HG02588 (cell line): ENCODE data around the gene PARP12.

Source experiments
- ATAC-seq: cut with Tn5 transposase; IDR thresholded peaks from one replicate; pipeline ENCODE4 v1.9.1; 2021; ENCODE audit warnings: mild to moderate bottlenecking, moderate library complexity; ENCODE audit not compliant: unreplicated experiment

PARP12 gene

DNA sequence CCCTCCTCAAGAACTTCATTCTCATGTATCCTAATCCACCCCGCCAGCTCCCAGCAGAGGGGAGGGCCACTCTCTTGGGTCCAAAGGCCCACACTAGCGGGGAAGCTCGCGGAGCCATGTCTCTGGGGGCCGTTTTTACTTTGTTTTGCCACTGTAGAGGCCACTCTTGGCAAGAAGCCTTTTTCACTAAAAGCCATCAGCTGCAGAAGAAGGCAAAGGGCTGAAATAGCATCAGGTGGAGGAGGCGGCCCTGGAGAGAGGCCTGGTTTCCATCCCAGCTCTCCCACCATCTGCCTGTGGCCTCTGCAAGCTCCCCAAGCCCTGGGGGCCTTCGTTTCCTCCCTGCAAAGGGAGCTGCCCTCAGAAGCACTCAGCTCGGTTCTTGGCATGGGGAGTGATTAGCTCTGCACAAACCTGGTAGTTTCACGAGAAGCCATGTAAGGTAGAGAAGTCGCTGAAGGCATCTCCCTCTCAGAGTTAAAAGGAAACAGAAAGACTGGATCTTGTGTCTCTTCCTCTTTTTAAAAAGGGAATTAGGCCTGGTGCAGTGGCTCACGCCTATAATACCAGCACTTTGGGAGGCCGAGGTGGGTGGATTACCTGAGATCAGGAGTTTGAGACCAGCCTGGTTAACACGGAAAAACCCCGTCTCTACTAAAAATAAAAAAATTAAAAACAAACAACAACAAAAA is 70.3 kb downstream of the PARP12 start:
- ATAC-seq: no peak

DNA sequence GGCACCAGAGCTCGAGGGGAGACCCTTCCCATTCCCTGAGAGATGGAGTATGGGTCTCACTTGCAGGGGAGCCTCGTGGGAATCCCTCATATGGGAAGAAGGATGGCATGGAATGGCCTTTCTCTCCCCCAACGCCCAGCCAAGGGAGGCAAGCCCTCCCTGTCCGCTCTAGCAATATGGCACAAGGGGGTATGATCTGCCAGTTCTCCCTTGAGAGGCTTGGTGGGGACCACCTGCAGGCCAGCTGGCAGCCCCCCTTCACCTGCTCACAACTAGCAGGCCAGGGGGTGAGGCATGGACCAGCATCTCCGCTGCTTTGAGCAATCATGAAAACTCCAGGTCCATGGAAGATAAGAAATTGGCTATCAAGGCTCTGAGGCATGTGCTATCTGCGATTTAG is 70.8 kb downstream of the PARP12 start:
- no peak for ATAC-seq

GRCh38 chr7:139991269-139991666 is 71.5 kb downstream of the PARP12 start:
- no peak for ATAC-seq

- no peak for ATAC-seq
Observed at GRCh38 chr7:139990571-139991268, 72.0 kb downstream of the PARP12 start.

DNA sequence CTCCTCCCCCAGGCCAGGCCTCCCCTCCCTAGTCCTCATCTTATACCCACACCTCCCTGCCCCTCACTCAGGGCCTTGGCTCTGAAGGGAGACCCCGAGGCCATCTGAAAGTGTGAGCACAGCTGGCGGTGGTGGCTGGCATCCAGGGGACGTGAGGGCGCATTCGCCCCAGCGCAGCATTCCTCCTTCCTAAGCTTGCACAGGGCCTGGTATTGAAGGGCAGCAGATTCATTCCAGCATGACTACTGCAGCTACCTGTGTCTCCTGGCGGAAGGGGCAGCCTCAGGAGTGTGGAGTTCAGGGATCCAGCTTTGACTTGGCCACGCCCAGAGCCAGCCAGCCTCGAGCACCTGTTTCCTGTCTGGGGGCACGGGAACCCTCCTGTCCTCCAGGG is 72.6 kb downstream of the PARP12 start:
- ATAC-seq: no peak

DNA sequence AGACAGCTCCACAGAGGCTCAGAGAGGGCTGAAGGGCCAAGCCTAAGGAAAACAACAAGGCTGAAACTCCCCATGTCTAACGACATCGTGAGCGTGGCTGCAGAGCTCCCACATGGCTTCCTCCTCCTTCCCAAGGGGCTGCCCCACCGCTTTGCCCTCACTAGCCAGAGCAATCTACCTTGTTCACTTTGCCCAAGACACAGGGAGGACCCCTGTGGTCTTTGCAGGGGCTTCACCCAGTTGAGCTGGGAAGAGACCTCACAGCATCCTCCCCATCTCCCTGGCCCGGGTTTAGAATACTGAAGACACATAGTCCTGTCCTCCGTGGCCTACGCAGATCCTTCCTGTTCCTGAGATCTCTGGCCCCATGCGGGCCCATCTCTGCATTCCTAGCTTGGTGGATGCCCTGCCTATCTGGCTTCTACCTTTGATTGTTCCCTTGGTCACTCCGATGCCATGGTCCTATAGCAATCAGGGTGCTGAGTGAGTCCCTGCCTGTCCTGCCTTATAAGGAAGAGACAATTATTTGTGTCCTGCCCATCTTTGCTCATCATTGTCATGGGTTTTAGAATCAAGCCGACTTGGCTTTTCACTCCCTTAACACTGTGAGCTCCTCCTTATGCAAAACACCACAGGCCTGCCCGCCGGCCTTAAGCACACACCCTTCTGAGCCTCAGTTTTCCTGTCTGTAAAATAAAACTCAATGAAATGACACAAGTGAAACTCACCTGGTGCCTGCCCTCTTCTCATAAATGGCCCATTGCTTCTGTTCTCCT is 73.2 kb downstream of the PARP12 start:
- ATAC-seq: no peak

DNA sequence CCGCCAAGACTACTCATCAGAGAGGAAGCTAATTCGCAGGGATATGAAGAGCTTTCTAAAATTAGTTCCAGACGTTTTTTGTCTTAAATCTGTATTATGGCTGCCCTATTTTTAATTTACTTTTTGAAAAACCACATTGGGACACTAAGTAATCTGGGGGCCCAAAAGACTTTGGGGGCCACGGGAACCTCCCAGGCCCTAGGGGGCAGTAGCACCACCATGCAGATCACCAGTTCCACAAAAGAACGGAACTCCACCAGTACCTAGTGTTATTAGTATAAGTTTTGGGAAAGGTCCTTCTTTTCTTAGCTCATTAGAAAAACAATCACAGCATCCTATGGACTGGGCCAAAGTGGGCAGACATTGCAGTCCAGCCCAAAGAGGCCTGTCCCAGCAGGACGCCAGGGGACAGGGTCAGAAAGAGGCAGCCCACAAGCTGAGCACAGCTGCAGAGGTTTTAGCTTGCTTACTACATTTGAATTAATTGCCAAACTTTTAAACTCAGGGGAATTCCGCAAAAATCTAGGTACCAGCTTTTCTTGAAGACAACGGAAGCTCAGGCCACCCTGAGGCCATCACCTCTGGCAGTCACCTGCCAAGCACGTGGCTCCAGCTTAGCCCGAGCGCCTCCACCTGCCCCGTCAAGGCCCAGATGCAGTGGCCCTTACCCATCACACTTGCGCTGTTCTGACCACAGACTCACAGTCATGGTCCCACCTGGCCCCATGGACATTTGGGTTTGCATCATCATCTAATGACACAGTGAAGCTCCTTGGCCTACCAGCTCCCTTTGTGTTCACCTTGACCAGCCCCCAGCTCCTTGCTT is 74.8 kb downstream of the PARP12 start:
- no peak for ATAC-seq

DNA sequence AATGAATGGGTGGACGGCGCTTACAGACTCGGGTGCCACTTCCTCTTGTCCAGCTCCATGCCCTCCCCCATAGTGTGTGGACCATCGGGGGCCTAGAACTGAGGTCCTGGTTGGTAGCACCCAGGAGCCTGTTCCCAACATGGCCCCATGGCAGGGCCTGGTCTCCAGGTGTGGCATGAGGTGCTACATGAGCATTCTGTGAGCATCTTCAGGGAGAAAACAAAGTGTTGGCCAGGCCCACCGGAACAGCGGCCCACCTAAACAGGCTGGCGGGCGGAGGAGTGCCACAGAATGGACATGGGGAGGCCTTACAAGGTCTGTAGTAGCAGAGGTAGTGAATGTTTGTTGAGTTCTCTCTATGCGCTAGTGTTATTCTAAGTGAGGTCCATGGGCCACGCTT is 76.9 kb downstream of the PARP12 start:
- no peak for ATAC-seq

DNA sequence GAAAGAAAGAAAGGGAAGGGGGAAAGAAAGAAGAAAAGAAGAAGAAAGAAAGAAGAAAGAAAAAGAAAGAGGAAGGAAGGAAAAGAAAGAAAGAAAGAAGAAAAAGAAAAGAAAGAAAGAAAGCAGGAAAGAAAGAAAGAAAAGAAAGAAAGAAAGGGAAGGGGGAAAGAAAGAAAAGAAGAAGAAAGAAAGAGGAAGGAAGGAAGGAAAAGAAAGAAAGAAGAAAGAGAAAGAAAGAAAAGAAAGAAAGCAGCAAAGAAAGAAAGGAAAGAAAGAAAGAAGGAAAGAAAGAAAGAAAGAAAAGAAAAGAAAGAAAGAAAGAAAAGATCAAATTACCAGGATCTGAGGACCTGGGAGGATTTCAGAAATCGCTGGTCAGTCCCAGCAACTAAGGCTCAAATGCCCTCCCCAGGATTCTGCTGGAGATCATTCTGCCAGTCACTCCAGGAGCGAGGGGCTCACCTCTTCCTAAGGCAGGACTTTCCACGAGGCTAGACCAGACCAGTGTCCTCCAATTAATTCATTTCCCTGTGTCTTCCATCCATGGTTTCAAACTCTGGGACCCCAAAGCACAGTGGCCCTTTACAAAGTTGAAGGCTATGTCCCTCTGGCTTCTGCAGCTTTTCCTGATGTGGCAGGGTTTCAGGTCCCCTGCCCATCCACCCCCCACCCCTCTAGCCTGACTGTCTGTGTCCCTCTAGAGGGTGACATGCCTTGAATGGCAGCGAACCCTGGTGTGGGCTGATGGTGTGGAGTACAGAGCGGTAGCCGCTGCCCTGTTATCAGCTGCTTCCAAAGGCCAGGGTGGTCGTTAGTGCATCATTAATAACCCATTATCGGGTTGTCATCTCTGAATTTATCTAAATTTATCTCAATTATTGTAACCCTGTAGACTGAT is 77.9 kb downstream of the PARP12 start:
- ATAC-seq: no peak

DNA sequence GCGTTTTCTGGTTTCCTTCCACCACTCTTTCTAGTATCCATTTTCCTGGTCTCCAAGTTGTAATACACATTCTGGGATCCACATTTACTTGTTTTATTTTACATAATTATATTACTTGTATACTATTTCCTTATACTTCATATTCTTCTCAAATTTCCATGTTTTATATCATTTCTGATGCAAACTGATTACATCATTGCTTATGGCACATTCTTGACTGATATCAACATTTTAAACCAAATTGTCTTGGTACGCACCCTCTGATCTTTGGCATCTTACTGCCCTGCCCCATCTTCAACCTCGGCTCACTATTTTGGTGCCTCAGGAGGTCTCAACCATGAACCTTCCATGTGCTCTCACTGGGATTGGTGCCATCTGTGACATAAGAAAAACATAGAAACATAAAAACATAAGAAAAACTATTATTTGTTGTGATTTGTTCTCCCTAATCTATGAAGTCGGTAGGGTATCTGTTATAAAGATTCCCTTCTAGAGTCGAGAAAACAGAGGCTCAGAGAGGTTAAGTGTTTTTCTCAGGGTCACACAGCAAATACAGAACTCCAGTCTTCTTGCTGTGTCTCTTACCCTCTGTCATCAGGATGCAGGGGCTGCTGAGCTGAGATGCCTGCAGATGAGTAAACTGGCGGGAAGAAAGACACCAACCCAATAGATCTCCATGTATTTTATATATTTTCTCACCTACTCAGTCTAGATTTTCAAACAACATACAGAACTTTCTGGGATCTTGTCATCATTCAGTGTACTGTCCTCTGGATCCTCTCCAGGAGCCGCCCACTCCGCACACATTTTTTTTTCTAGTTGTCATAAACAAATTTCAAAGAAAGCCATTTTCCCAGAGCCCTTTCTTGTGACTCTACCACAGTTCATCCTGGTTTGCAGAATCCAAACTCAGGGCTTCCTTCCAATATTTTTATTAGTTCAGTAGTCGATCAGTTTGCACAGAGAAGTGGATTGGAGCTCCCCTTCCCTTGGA is 79.5 kb downstream of the PARP12 start:
- ATAC-seq: no peak

DNA sequence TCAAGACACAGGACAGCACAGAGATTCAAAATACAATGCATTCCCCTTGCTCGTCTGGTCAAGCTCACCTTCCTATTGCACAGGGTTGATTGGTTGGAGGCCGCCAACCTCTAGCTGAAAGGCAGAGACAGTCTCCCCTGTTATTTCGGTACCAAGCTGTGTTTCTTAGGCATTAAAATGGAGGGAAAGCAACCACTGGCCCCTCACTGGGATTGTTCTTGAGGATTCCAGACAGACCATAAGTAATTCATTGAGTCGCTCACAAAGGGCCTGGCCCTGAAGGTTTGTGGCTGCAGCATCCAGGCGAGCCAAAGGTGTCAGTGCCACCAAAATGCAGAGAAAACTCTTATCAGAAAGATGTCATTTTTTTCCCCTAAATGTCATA is 81.2 kb downstream of the PARP12 start:
- ATAC-seq: no peak

DNA sequence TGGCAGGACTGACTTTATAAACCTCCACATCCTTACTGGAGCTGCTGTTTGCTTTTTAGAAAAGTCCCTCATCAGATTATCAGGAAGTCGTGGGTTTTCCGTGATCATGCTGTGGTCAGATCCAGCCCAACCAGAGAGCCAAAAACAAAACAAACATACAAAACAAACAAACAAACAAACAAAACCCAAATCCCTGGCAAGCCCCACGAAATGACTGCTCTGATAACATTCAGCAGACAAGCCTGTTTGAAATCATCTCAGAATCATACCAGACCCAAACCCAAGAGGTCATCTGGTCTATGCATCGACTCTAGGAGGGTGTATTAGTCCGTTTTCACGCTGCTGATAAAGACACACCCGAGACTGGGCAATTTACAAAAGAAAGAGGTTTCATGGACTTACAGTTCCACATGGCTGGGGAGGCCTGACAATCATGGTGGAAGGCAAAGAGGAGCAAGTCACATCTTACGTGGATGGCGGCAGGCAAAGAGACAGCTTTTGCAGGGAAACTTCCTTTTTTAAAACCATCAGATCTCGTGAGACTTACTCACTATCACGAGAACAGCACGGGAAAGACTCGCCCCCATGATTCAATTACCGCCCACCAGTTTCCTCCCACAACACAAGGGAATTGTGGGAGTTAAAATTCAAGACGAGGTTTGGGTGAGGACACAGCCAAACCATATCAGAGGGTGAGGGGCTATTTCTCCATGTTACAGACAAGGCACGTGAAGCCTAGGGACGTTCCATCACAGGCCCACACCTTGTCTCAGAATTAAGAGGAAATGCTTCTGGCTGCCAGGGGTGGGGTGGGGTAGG is 85.7 kb downstream of the PARP12 start:
- ATAC-seq: no peak

DNA sequence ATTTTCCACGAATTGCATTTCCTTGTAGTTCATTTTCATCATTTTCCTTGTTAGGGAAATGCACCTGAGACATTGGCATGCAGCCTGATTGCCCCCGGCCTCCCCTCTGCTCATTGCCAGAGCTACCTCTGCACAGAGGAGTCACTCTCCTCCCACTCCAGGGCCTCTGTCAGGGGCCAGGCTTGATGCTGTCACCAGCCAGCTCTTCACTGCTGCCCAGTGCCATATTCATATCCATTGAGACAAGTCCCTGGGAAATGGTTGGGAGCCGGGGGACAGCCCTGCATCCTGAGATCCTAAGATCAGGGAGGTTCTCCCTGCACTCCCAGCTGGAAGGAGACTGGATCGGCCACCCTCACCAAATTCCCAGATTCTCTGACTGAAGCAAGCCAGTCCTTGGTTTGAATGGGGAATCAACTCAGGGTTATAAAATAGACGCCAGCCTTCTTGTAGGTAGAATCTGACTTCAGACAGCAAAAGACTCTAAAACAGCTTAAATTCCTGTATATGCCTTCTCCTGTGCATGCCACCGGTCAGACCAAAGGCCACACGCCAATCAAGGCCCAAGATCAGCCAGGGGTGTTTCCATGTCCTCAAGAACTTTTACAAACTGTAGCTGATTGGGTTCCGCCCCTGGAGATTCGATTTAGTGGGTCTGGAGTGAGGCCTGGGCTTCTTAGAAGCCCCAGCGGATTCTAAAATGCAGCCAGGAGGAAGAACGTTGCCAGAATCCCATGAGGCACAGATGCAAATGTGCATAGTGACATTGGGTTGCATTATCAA is 86.5 kb downstream of the PARP12 start:
- no peak for ATAC-seq

GRCh38 chr7:139974179-139974811 is 88.5 kb downstream of the PARP12 start:
- ATAC-seq: no peak
